HG02970 (cell line): ENCODE results near the gene PTPRN2.

Source experiments
- ATAC-seq: cut with Tn5 transposase; IDR thresholded peaks from one replicate; pipeline ENCODE4 v1.9.1; 2021; ENCODE audit warnings: mild to moderate bottlenecking, moderate library complexity, moderate number of reproducible peaks; ENCODE audit not compliant: unreplicated experiment, low FRiP score

Gene PTPRN2

DNA sequence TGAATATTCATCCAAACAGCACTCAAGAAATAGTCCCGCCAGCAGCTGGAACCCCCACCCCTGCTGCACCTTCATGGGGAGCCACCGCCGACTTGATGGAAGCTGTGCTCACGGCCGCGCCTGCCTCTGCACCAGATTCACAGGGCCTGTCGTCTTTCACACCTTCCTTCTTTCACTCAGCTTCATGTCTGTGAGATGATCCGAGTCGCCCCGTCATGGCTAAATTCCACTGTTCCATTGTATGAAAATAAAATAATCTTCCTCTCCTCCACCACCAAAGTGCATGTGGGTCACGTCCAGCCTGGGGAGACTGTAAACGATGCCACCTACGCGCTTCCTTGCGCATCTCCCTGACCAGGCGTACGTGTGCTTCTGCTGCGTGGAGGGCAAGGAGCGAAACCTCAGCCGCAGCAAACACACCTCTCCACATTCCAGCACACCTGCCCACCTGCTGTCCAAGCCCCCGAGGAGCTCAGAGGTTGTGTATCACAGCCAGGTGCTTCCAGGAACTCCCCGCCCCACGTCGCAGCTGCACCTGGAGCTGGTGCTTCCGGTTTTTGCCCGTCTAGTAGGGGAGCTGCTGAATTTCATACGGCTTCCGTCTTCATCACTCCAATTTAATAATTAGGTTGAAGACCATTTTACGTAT is 137.0 kb downstream of the PTPRN2 start:
- ATAC-seq, result no peak

DNA sequence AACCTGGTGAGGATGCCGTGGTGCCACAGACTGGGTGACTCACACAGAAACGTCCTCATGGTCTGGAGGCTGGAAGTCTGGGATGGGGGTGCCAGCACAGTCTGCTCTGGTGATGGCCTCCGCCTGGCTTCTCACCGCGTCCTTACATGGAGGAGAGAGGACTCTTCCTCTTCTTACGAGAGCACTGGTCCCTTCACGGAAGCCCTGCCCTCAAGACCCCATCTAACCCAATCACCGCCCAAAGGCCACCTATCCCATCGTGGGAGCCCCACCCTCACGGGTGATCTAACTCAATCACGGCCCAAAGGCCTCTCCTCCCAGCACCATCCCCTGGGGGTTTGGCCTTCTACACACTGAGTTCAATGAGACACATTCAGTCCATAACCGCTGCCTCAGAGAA is 137.7 kb downstream of the PTPRN2 start:
- no peak for ATAC-seq

DNA sequence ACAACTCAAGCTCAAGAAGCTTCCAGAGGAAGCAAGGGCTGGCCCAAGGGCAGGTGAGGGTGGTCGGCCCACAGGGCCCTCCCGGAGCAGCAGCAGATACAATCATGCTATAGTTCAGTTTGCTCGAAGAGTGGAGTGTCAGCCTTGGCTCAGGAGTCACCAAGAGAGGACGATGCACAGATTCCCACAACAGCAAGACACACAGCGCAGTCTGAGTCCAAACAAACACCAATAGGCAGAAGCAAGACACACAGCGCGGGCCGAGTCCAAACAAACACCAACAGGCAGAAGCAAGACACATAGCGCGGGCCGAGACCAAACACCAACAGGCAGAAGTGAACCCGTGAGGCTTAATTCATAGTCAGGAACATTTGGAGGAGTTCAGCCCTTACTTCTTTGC is 138.4 kb downstream of the PTPRN2 start:
- no peak for ATAC-seq

DNA sequence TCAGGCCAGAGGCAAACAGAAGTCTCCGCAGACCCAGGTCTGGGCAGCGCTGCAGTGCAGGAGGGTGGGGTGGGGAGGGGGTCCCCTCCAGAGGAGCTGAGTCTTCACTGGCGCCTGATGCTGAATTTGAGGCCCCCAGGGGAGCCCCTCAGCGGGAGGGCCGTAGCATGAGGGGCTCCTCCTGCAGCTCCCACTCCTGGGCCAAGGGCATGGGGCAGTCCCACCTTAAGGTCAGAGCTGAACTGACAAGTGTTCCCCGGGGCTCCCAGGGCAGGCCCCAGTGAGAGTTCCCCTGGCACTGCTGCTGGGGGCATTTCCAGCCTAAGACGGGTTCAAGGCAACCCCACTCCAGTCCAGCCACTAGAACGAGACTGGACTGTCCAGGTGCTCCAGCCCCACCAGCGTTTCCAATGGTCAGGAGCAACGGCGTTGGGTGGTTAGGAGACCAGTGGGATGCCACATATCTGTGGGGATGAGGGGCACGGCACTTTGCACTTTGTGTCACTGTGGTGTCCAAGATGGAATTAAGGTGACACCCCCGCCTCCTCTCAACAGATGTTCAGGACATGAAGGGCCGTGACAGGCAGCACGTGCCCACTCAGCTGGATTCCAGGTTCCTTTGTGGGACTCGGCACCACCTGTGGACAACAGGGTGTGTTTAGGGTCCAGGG is 139.1 kb downstream of the PTPRN2 start:
- no peak for ATAC-seq

DNA sequence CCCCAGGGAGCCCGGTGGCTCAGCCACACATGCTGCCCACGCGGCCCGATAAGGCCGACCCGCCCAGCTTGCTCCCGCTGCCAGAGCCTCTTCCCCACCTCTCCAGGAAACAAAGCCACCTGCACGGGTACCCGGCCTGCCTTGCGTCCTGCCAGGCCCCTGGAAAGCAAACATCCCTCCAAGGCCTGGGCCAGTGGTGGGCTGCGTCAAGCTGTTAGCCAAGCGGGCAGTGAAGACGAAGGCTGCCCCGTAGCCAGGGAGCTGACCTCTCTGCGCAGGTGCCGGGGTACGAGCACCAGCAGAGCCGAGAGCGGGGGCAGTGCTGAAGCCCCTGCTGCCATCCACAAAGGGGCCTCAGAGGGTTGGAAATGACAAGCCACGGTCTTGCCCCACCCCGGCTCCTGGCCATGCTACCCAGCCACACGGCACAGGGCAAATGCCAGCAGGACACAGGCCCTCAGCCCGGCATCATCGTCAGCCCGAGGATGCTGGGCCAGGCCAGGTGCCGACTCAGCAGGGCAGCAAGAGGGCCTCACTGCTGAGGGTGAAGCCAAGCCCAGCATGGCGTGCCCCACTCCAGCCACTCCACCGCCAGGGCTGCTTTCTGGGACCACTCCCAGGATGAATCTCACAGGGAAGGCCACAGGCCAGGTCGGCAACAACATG is 140.0 kb downstream of the PTPRN2 start:
- ATAC-seq, result no peak

DNA sequence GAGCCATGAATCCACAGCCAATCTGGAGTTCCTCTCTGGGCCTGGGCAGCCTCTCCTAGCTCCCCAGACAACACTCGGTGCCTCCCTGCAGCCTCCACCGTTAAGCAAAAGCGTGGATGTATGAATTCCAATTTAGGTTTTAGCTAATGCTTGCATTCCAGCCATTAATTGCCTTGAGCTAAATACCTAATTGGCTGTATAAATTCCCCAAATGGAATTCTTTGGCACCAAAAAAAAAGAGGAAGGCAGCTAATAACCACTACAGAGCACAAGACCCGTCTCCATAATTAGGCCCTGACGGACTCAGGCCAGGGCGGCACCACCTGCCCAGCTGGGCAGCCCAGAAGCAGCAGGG is 140.5 kb downstream of the PTPRN2 start:
- no peak for ATAC-seq

DNA sequence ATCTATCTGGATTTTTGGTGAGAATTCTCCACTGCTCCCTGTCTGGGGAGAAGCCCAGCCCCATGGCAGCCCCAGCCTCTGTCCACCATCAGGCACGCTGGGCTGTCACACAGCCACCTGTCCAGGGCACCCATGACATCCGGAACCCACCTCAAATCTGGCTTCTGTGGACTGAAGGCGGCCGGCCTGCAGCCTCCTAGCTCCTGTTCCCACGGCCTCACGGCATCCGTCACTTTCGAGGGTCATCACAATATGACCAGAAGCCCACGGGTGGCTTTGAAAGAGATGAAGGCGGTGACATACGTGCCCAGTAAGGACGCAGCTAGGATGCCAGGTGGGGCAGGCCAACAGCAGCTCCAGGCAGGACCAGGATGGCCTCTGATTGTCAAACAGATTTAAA is 140.9 kb downstream of the PTPRN2 start:
- ATAC-seq, result no peak

DNA sequence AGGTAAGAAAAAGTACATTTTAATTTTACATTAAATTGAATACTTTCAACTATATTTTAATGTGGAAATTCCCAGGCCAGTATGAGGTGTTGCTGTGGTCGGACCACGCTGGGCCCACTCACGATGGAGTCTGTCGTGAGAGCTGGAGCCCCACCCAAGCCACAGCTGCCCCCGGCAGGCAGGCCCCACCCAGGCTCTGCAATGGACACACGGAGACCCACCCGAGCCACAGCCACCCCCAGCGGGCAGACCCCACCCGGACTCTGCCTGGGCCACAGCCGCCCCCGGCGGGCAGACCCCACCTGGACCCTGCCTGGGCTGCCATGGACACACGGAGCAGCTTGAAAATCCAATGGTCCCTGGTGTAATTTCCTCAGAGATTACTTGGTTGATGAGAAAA is 141.3 kb downstream of the PTPRN2 start:
- no peak for ATAC-seq

DNA sequence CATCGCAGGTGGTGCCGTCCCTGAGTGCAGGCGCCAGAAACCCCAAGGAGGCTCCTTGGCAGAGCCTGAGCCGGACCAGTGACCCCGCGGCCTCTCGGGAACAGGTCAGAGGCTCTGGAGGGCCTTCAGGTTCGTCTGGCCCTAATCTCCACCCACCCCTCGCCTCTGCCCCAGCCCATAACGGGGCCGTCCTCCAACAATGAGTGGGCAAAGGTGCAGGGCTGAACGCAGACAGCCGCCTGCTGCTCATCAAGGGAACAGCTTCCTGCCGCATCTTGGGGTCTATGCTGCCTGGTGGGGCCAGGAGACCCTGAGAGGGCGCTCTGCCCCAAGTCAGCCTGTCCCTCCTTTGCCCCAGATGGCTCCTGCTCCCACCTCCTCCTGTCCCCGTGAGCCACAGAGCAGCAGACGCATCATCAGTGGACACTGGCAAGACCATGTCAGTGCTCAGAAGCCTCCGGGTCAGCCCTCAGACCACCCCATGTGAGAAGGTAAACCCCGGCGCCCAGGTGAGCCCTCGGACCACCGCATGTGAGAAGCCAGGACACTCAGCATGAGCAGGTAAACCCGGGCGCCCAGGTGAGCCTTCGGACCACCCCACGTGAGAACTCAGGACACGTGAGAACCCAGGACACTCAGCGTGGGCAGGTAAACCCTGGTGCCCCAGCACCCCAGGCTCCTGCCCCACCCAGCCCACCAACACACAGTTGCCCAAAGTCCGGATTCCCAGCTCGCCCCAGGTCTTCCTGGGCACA is 142.0 kb downstream of the PTPRN2 start:
- no peak for ATAC-seq

DNA sequence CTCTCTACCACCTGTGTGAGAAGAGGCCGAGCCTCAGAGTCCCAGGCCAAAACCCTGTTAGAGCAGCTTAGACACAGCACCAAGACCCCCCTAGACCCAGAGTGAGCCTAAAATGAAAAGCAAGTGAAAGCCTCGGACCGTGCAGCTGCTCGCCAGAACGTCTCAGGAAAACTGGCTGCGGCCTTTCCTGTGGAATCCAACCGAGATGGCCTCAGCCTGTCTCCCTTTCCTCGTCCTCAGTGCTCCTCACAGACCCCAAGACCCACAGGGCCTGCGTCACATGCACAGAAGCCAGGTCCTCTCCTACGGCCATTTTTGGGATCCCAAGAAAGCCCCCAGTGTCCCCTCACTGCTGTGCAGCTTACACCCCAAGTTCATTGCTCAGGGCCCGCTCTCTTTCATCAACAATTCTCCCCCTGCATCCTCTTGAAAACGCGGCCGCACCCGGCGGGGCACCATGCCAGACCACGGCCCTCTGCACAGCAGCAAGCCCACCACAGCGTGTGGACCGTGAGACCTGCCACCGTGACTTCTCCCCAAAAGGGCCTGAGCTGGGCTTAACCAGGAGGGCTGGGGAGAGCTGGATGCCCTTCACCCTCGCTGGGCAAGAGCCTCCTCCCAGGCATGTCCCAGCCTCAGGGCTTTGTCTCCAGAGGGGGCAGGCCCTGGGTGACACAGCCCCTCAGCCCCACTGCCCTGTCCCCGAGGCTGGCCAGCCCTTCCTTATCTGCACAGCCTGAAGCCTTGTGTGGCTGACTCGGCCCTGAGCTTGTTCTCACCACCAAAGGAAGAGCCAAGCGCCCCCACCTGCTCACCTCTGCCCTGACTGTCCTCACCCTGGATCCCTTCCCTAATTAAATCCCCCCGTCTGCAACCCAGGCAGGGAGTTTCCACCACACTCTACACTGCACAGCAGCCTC is 142.9 kb downstream of the PTPRN2 start:
- no peak for ATAC-seq

DNA sequence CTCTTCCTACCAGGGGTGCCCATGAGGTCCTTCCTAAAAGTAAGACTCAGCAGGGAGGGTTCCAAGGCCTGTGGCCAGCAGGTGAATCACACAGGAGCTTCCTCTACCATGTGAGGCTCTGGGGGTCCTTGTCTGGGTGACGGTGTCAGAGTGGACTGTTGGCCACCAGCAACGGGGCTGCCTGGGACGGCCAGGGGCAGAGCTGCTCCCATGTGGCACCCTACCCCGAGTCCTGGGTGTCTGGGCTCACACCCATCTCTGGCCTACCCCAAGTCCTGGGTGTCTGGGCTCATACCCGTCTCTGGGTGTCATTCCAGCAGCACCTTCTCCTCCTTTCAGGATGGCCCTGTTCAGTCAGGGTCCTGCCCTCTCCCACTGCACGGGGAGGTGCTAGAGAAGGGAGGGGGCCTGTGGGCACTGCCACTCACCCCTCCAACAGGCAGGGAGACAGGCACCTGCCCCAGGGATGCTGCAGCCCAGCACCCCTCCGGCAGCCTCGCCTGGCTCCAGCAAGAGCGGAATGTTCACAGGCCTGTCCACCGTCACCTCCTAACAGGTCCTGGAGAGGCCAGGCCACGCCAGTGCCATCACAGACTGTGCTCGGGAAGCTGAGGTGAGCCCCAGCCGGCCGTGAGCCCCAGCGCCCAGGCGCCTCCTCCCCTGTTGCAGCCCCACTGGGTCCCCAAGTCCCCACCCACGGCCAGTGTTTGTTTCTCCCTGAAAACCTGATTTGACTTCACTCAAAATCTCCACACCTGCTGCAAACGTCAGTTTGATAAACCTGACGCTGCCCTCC is 143.7 kb downstream of the PTPRN2 start:
- ATAC-seq, result no peak

DNA sequence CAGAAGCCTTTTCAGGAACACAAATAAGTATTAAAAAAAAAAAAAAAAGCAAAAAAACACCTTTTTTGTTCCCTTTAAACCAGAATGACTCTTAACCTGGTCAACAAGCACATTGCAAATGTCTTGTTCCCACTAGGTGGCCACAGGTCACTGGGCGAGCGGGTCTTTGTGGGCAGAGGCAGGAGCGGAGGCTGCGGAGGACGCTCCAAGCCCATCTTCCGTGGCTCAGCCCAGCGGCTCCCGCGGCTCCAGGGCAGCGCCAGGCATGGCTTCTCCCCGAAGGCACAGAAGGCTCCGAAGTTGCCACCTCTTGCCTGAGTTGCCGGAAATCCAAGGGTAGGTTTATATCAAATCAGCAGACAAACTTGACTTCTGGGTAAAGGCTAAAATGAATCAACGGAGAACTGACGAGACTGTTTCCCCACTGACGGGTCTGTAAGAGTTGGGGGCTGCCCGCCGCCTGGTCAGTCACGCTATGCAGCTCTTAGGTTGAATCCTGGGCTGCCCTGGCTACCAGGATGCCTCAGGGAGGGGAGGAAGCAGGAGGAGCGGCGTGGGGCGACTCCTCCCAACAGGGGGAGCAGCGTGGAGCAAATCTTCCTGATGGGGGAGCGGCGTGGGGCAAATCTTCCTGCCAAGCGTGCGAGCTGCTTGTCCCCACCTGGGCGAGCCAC is 144.5 kb downstream of the PTPRN2 start:
- ATAC-seq, result no peak

DNA sequence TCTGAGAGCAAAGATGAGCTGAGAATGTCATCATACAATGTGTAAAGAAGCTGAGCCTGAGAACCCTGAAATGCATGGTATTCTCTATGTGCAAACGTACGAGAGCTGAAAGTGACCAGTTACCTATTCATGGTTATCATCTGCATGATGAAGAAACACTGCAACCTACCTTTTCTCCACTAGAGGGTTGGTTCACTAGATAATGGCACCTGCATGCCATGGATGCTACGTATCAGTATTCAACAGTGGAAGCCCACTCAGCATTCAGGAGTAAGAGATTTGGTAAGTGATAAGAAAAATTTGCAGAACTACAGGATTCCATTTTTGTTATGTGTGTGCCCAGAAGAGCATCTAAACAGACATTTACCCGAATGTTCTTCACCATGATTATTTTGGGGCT is 145.4 kb downstream of the PTPRN2 start:
- ATAC-seq, result no peak

DNA sequence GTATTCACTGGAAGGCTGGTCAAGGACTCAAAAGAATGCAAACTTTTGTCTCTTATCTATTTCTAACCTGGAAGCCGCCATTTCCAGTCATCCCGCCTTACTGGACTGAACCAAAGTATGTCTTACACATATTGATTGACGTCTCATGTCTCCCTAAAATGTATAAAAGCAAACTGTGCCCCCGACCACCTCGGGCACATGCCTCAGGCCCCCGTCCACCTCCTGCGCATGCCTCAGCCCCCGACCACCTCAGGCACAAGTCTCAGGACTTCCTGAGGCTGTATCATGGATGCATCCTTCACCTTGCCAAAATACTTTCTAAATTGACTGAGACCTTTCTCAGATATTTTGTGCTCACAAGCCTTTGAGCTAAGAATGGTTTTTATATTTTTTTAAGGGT is 148.6 kb downstream of the PTPRN2 start:
- ATAC-seq, result no peak

DNA sequence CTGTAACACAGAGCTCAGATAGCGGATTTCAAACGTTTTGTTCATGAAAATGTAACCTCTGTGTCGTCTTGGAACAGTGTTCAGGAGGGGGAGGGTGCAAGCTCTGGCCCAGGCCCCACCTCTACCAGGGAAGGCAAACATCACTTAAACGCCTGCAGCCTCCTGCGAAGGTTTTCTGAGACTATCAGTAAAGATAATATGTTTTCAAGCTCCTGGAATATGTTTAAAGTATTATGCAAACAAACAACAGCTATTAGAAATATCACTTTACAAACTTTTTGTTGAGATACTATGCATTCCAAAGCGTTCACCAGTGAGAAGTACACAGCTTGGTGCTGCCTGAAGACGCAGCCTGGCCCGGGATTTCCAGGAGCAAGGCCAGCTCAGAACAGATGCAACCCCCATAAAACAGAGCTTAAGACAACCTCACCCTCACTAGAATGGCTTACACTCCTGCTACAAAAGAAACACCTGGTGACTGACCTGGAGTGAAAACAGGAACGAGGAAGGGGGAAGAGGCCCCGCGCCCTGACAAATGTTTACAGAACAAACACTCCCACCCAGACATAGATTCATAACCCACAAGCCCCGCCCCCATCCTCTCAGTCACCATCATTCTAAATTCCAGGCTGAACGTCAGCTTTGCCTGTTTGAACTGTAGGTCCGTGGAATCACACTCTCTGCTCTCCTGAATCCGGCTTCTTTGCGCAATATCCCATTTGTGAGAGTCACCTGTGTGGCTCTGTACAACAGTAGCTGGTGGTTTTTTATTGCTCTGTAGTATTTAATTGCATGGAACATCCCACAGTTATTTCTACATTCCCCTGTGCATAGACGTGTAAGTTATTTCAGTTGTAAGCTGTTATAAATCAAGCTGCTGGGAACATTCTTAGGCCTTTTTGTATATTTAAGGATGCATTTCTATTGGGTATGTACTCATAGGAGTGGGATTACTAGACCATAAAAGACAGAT is 155.0 kb downstream of the PTPRN2 start:
- ATAC-seq, result no peak

DNA sequence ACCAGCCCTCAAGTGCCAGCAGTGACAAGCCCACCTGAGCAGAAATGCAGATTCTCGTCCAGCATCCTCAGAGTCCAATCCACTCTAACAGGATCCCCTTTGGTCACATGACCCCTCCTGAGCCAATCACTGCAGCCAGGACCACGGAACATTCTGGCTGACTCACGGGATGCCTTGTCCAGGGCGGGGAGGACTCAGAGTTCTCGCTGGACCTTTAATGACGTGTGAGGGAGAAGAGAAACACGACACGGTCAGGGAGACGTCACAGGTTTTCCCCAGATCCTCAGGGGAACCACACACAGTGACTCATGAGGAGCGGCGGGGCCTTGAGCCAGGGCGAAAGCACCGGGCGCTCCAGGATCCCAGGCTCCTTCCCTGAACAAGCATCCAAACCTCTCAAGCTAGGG is 155.7 kb downstream of the PTPRN2 start:
- no peak for ATAC-seq

DNA sequence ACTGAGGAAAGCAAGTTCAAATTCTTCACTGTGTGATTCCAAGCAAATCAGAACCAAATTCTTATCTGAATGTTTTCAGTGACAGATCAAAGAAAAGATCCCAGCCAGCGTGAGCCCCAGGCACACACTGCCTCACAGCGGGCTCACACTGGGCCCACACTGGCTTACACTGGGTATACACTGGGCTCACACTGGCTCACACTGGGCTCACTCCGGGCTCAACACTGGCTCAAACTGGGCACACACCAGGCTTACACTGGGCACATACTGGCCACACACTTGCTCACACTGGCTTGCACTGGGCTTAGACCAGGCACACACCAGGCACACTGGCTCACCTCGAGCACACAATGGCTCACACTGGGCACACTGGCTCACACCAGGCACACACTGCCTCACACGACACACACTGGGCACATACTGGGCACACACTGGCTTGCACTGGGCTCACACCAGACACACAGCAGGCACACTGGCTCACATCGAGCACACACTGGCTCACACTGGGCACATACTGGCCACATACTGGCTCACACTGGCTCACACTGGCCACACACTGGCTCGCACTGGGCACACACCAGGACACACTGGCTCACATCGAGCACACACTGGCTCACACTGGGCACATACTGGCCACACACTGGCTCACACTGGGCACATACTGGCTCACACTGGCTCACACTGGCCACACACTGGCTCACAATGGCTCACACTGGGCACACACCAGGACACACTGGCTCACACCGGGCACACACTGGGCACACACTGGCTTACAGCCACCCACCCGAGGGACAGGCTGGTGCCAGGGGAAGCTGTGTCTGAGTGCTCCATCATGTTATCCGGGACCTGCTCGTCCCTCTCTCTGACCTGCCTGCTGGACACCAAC is 156.3 kb downstream of the PTPRN2 start:
- ATAC-seq, result no peak
